ENCODE results near the gene SFMBT2. TPM values are rescaled to one million over a fixed set of nuclear protein-coding genes. Genes with fewer than 3 reads are reported as not detected.

SFMBT2 gene
- total RNA-seq, 1 donor from 2014 or later = 11.0 TPM

DNA sequence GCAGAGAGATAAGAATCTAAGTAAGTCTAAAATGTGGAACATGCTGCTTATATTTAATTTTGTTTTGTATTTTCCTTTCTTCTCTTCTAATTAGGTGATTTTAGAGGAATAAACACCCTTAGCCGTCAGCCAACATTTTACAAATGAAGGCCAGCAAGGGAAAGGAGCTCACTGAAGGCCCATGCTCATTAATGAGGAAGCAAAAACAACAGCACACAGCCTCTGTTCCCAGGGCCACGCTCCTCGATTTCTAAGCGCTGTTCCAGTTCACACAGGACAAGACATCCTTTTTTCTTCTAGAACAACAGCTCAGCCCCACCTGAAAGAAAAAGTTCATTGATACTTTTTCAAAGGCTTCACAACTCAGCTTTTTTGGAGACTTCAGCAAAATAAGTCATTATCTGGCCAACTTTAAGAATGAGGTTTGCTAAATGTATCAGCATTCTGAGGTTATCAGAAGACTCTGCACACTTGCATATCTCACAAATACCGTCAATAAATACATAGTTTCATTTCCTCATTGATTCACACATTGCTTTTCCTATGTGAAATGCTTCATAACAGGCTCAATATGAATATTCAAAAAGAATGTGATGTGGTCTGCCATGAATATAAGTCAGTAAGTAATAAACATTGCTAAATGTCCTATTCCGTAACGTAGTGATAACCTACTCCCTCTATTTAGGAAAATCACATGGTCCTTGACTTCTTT lies 34.8 kb upstream of the SFMBT2 start:
- peaks cover 20% of the 10 kb centered on the region for H3K9me3 ChIP-seq (replicated peaks)
- H3K36me3 ChIP-seq = no peaks in the 10 kb centered on the region
- intact Hi-C loops (cut with micrococcal nuclease) = no loop called here
- H3K4me3 ChIP-seq = no peak overlapping the region
- TF ChIP-seq CTCF (IDR thresholded peaks at IDR 0.05; ENCODE audit: borderline replicate concordance) = no peak
- DNase-seq = no peak
- H3K27ac ChIP-seq (replicated peaks) = no peak overlapping the region
- H3K27me3 ChIP-seq (ENCODE audit: low read depth) = peaks cover 35% of the 10 kb centered on the region
- no peaks in the 10 kb centered on the region for H3K4me1 ChIP-seq

DNA sequence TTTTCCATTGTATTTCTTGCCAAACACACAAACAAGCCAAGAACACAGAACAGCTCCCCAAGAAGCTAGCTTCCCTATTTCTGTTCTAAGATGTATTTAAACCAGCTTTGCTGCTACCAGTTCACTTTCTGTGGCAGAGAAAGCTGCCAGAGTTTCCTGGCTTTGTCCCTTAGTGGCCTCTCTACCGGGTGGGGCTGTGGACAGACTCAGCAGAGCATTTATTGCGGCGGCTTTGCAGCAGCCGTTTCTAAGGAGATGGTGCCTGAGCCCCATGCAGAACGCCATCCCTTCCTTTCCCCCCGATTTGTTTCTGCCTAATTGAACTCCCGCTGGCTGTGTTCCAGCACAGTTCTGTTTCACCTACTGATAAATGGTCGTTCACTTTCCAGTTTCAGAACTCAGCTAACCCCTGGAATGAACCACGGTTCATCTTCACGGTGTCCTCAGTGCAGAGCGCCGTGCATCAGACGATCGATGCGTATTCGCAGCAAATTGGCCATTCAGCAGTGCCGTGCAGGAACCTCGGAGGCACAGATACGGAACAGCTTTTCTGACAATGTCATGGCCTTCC lies 33.8 kb upstream of the SFMBT2 start:
- H3K4me3 ChIP-seq = no peak overlapping the region
- TF ChIP-seq CTCF (IDR thresholded peaks at IDR 0.05; ENCODE audit: borderline replicate concordance) = no peak
- intact Hi-C loops (cut with micrococcal nuclease) = no loop called here
- peaks cover 42% of the 10 kb centered on the region for H3K27me3 ChIP-seq (ENCODE audit: low read depth)
- H3K9me3 ChIP-seq (replicated peaks) = peaks cover 16% of the 10 kb centered on the region
- no peaks in the 10 kb centered on the region for H3K36me3 ChIP-seq
- no peaks in the 10 kb centered on the region for H3K4me1 ChIP-seq
- peak overlapping the region; percentile 23 for H3K27ac ChIP-seq (replicated peaks)
- no peak for DNase-seq

GRCh38 chr10:7443036-7443435 lies 32.2 kb upstream of the SFMBT2 start:
- TF ChIP-seq CTCF (IDR thresholded peaks at IDR 0.05; ENCODE audit: borderline replicate concordance) = no peak
- intact Hi-C loops (cut with micrococcal nuclease) = no loop called here
- no peak for DNase-seq
- Histone ChIP-seq H3K4me3 (no peak overlapping the region), H3K4me1 (no peaks in the 10 kb centered on the region), H3K27me3 (ENCODE audit: low read depth) (peaks cover 53% of the 10 kb centered on the region), H3K36me3 (no peaks in the 10 kb centered on the region), H3K27ac (replicated peaks) (no peak overlapping the region), H3K9me3 (replicated peaks) (peaks cover under 1% of the 10 kb centered on the region)

DNA sequence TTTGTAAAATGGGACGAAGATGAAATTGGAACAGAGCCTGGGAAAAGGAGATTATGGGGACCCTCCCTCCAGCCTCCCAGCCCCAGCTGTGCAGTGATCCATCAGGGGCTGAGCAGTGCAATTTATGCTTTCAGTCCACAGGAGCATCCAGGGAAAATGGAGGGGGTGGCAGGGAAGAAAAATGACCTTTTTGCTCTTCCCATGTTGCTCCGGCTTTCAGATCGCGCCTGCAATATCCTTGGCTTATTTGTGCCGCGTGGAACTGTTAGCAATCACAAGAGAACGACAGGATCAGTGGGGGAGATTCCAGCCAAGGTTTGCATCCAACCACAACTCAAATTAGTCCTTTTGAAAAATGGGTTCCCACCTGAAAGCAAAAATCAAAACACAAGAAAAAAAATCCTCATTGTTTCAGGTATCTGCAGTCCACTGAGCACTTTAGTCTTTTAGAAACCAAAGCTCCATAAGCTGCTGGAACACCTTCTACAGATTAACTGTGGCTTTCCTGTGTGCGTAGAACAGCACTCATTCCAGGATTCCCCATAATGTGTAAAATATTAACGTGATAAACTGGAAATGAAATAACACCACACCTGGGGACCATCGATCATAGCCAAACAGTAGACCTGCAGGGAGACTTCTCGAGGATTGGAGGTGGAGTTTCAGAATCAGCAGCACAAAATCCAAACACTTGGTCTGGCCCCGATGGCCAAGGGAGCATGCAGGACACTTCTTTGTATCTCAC lies 30.7 kb upstream of the SFMBT2 start:
- Histone ChIP-seq H3K9me3 (replicated peaks) (no peaks in the 10 kb centered on the region), H3K4me3 (no peak overlapping the region), H3K36me3 (no peaks in the 10 kb centered on the region), H3K4me1 (no peaks in the 10 kb centered on the region), H3K27me3 (ENCODE audit: low read depth) (peaks cover 66% of the 10 kb centered on the region), H3K27ac (replicated peaks) (no peak overlapping the region)
- intact Hi-C loops (cut with micrococcal nuclease) = no loop called here
- no peak for TF ChIP-seq CTCF (IDR thresholded peaks at IDR 0.05; ENCODE audit: borderline replicate concordance)
- DNase-seq = no peak

GRCh38 chr10:7439696-7440095 lies 28.9 kb upstream of the SFMBT2 start:
- no peak for TF ChIP-seq CTCF (IDR thresholded peaks at IDR 0.05; ENCODE audit: borderline replicate concordance)
- Histone ChIP-seq H3K27ac (replicated peaks) (no peak overlapping the region), H3K9me3 (replicated peaks) (no peaks in the 10 kb centered on the region), H3K27me3 (ENCODE audit: low read depth) (peaks cover 83% of the 10 kb centered on the region), H3K4me1 (no peaks in the 10 kb centered on the region), H3K36me3 (no peaks in the 10 kb centered on the region), H3K4me3 (no peak overlapping the region)
- intact Hi-C loops (cut with micrococcal nuclease) = no loop called here
- DNase-seq = no peak

Measured in left ventricle myocardium inferior (tissue), 1 donor.